GM23248 (cell line): Measurements from ENCODE around the gene MEG3. TPM values are rescaled to one million over a fixed set of nuclear protein-coding genes. Genes with fewer than 3 reads are reported as not detected.
"Not testable (repeated sequence)": the region's sequence is repeated elsewhere in the genome, so short reads cannot be mapped to it uniquely, and the experiment has no call there.

Source experiments
- DNase-seq: peaks from one replicate; pipeline ENCODE4 v3.0.0-alpha.2; 2015
- H2AFZ ChIP-seq: fragments of 200-600 bp; sonication (generic); 2 replicates; pipeline ENCODE4 v1.6.1; 2016; ENCODE audit warnings: antibody characterized with exemption
- H3F3A ChIP-seq: fragments of 200-600 bp; sonication (generic); 2 replicates; pipeline ENCODE4 v1.6.1; 2016; ENCODE audit warnings: mild to moderate bottlenecking, antibody characterized with exemption, mixed run types; ENCODE audit not compliant: insufficient read depth
- H3K27ac ChIP-seq: fragments of 200-600 bp; sonication (generic); 2 replicates; pipeline ENCODE4 v1.5.1; 2016; ENCODE audit warnings: mild to moderate bottlenecking
- H3K27me3 ChIP-seq: fragments of 200-600 bp; sonication (generic); replicated peaks from 2 replicates; pipeline ENCODE4 v1.6.1; 2016; ENCODE audit warnings: mild to moderate bottlenecking; ENCODE audit not compliant: insufficient read depth
- H3K36me3 ChIP-seq: fragments of 200-600 bp; sonication (generic); 2 replicates; pipeline ENCODE4 v1.6.1; 2016; ENCODE audit warnings: low read depth, mild to moderate bottlenecking
- H3K4me1 ChIP-seq: fragments of 200-600 bp; sonication (generic); 2 replicates; pipeline ENCODE4 v1.6.1; 2016; ENCODE audit warnings: mild to moderate bottlenecking; ENCODE audit not compliant: insufficient read depth
- H3K4me2 ChIP-seq: fragments of 200-600 bp; sonication (generic); one replicate; pipeline ENCODE4 v1.6.1; 2016; ENCODE audit warnings: mild to moderate bottlenecking; ENCODE audit not compliant: unreplicated experiment
- H3K4me3 ChIP-seq: fragments of 200-600 bp; sonication (generic); 2 replicates; pipeline ENCODE4 v1.5.1; 2016; ENCODE audit warnings: mild to moderate bottlenecking
- H3K79me2 ChIP-seq: fragments of 200-600 bp; sonication (generic); 2 replicates; pipeline ENCODE4 v1.6.1; 2016; ENCODE audit warnings: mild to moderate bottlenecking; ENCODE audit not compliant: insufficient read depth
- H3K9ac ChIP-seq: fragments of 200-600 bp; sonication (generic); 2 replicates; pipeline ENCODE4 v1.6.1; 2016; ENCODE audit warnings: mild to moderate bottlenecking
- H3K9me2 ChIP-seq: fragments of 200-600 bp; sonication (generic); 2 replicates; pipeline ENCODE4 v1.6.1; 2016; ENCODE audit warnings: mixed run types, mild to moderate bottlenecking, moderate library complexity; ENCODE audit not compliant: insufficient read depth
- H3K9me3 ChIP-seq: fragments of 200-600 bp; sonication (generic); one replicate; pipeline ENCODE4 v1.6.1; 2017; ENCODE audit warnings: low read depth
- H4K20me1 ChIP-seq: fragments of 200-600 bp; sonication (generic); 2 replicates; pipeline ENCODE4 v1.6.0; 2016; ENCODE audit not compliant: insufficient read depth
- EZH2 ChIP-seq: fragments of 200-600 bp; sonication (generic); IDR thresholded peaks from 2 replicates; pipeline ENCODE4 v1.6.1; 2018; ENCODE audit warnings: antibody characterized with exemption, mild to moderate bottlenecking; ENCODE audit not compliant: insufficient read depth, poor library complexity, severe bottlenecking
- EZH2phosphoT487 ChIP-seq: fragments of 200-600 bp; sonication (generic); IDR thresholded peaks from 2 replicates; pipeline ENCODE4 v1.6.1; 2018; ENCODE audit warnings: antibody characterized with exemption, moderate library complexity, mild to moderate bottlenecking, low read depth; ENCODE audit not compliant: insufficient read depth
- WGBS, 2 experiments: methylation state at CpG; one replicate each; pipeline ENCODE4 v1.1.6; 2015 to 2017; ENCODE audit warnings: low lambda C conversion rate in 2 of 2, low coverage in 1 of 2; ENCODE audit errors: missing lambda C conversion rate in 2 of 2; 5-methylcytosine and 5-hydroxymethylcytosine counted together
- in situ Hi-C: fragments of 300-500 bp; cut with MboI; formaldehyde crosslinking; loops from 2 replicates; pipeline ENCODE4 v1.15.0; 2020
- polyA plus RNA-seq: library from polyadenylated mRNA; unstranded; fragments of >200 nt; fragmentation: Nextera tagmentation; extraction: Ambion mirVana; gene quantifications from 2 replicates; pipeline ENCODE4 v1.2.1, GENCODE V29; 2016
- total RNA-seq: library from RNA; depleted of rRNA; stranded (reverse); fragments of >200 nt; shearing (Covaris generic); gene quantifications from 2 replicates; pipeline ENCODE4 v1.2.3, GENCODE V29; 2014

The MEG3 gene
- total and polyA plus RNA-seq, 2 experiments from 2014 or later, result 101 to 228 TPM

- H3K4me2 ChIP-seq, result no peak overlapping the region
- no peak overlapping the region for H3K27ac ChIP-seq
- no peaks in the 10 kb centered on the region for H3K79me2 ChIP-seq
- no peak overlapping the region for H2AFZ ChIP-seq
- in situ Hi-C loops, result no loop called here
- peaks cover 4% of the 10 kb centered on the region; the same call in 1 of the 2 replicates for H3K27me3 ChIP-seq
- no peaks in the 10 kb centered on the region for H3K9me2 ChIP-seq
- no peak overlapping the region for H3K4me3 ChIP-seq
- H3K9ac ChIP-seq, result no peak overlapping the region
- no peaks in the 10 kb centered on the region for H3K4me1 ChIP-seq
- no peaks in the 10 kb centered on the region for H3K36me3 ChIP-seq
- no peaks in the 10 kb centered on the region for H3K9me3 ChIP-seq
- H4K20me1 ChIP-seq, result no peaks in the 10 kb centered on the region
- no peaks in the 10 kb centered on the region for H3F3A ChIP-seq
- DNase-seq, result no peak
- WGBS, 2 experiments, result 45 to 47% methylated on average over 3 of the region's 3 CpGs
- TF ChIP-seq EZH2 (no peak), EZH2phosphoT487 (no peak)
Observed at GRCh38 chr14:100818221-100818699, 7.7 kb upstream of the MEG3 start.

GRCh38 chr14:100818923-100819322 lies 7.0 kb upstream of the MEG3 start:
- H3F3A ChIP-seq, H4K20me1 ChIP-seq, H3K4me2 ChIP-seq, H3K36me3 ChIP-seq, H3K9ac ChIP-seq, H3K9me3 ChIP-seq, H3K9me2 ChIP-seq, H2AFZ ChIP-seq, H3K4me1 ChIP-seq, H3K79me2 ChIP-seq, H3K27me3 ChIP-seq, H3K27ac ChIP-seq, H3K4me3 ChIP-seq, in situ Hi-C loops, DNase-seq: not testable (repeated sequence)
- 69 to 73% methylated on average over 10 of the region's 10 CpGs for WGBS, 2 experiments

DNA sequence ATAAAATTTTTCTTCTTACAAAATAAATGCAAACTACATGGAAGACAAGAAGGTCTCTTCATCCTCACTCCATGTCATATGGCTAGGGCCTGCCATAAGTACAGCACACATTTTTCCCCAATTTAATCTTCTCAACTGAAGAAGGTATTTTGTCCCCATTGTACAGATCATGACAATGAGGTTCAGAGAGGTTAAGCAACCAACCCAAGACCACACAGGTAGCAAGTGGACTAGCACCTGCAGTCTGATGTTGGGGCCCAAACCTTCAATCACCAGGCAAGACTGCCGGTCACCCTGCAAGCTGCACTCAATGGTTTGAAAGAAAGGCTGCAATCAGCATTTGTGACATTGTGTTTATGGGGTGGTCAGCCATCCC lies 6.5 kb upstream of the MEG3 start:
- no peak for DNase-seq
- H3K9ac ChIP-seq, result no peak overlapping the region
- no peaks in the 10 kb centered on the region for H3K9me2 ChIP-seq
- no peaks in the 10 kb centered on the region for H3F3A ChIP-seq
- no peak overlapping the region for H2AFZ ChIP-seq
- WGBS, 2 experiments, result 91 to 100% methylated on average over 1 of the region's 1 CpG
- no peaks in the 10 kb centered on the region for H3K36me3 ChIP-seq
- no peaks in the 10 kb centered on the region; the same call in 1 of the 2 replicates for H3K27me3 ChIP-seq
- H3K79me2 ChIP-seq, result no peaks in the 10 kb centered on the region
- in situ Hi-C loops, result no loop called here
- H3K4me2 ChIP-seq, result no peak overlapping the region
- TF ChIP-seq EZH2, result no peak
- TF ChIP-seq EZH2phosphoT487, result no peak
- no peak overlapping the region for H3K27ac ChIP-seq
- H3K4me1 ChIP-seq, result no peaks in the 10 kb centered on the region
- H4K20me1 ChIP-seq, result no peaks in the 10 kb centered on the region
- H3K9me3 ChIP-seq, result no peaks in the 10 kb centered on the region
- H3K4me3 ChIP-seq, result no peak overlapping the region

- no peak for DNase-seq
- TF ChIP-seq EZH2phosphoT487 (no peak), EZH2 (no peak)
- Histone ChIP-seq H3K4me1 (no peaks in the 10 kb centered on the region), H3K9ac (no peak overlapping the region), H3K4me2 (no peak overlapping the region), H3K27ac (no peak overlapping the region), H3K36me3 (no peaks in the 10 kb centered on the region), H3F3A (no peaks in the 10 kb centered on the region), H2AFZ (no peak overlapping the region), H3K4me3 (no peak overlapping the region), H3K9me2 (no peaks in the 10 kb centered on the region), H3K9me3 (no peaks in the 10 kb centered on the region), H3K79me2 (no peaks in the 10 kb centered on the region), H4K20me1 (no peaks in the 10 kb centered on the region), H3K27me3 (no peaks in the 10 kb centered on the region; the same call in 1 of the 2 replicates)
- in situ Hi-C loops, result no loop called here
- 88 to 90% methylated on average over 17 to 22 of the region's 22 CpGs for WGBS, 2 experiments
Observed at GRCh38 chr14:100819829-100820475, 6.0 kb upstream of the MEG3 start.

DNA sequence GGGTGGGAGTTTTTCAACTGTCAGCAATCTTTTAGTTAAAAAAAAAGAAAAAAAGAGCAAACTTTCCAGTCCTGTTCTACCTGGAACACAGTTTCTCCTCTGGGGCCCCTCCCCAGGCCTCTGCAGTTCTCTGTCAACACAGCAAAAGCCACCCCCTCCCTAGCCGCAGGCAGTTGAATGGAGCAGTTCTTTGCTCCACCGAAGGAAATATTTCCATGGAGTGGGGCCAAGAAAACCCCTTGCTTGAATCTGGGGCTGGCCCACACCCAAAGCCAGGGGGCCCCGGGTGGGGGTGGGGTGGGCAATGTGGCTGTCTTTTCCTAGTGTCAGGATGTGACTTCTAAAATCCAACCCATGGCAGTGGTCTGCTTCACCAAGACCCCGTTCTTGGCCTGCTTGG lies 5.0 kb upstream of the MEG3 start:
- Histone ChIP-seq H3F3A (no peaks in the 10 kb centered on the region), H3K36me3 (no peaks in the 10 kb centered on the region), H3K27me3 (no peaks in the 10 kb centered on the region; the same call in 1 of the 2 replicates), H3K27ac (no peak overlapping the region), H3K4me1 (no peaks in the 10 kb centered on the region), H3K79me2 (no peaks in the 10 kb centered on the region), H4K20me1 (no peaks in the 10 kb centered on the region), H3K9ac (no peak overlapping the region), H2AFZ (no peak overlapping the region), H3K9me2 (no peaks in the 10 kb centered on the region), H3K4me3 (no peak overlapping the region), H3K9me3 (no peaks in the 10 kb centered on the region), H3K4me2 (no peak overlapping the region)
- in situ Hi-C loops, result no loop called here
- DNase-seq, result no peak
- TF ChIP-seq EZH2, result no peak
- no peak for TF ChIP-seq EZH2phosphoT487
- WGBS, 2 experiments, result 39 to 44% methylated on average over 4 of the region's 4 CpGs
